HG03460 (cell line): Measurements from ENCODE around the gene ISY1.
"Not testable (repeated sequence)": the region's sequence is repeated elsewhere in the genome, so short reads cannot be mapped to it uniquely, and the experiment has no call there.

ENCODE experiments used
- ATAC-seq: cut with Tn5 transposase; IDR thresholded peaks from one replicate; pipeline ENCODE4 v1.9.1; 2021; ENCODE audit not compliant: unreplicated experiment

The ISY1 gene

GRCh38 chr3:129121016-129121791 lies 39.7 kb downstream of the ISY1 start:
- ATAC-seq: peak; percentile 0

GRCh38 chr3:129120254-129121004 lies 40.4 kb downstream of the ISY1 start:
- ATAC-seq: peak; percentile 68

GRCh38 chr3:129119365-129120100 lies 41.3 kb downstream of the ISY1 start:
- ATAC-seq: no peak

GRCh38 chr3:129118745-129119144 lies 42.1 kb downstream of the ISY1 start:
- ATAC-seq: no peak

GRCh38 chr3:129117134-129117533 lies 43.7 kb downstream of the ISY1 start:
- no peak for ATAC-seq

- no peak for ATAC-seq
Measured at GRCh38 chr3:129116482-129116946, 44.3 kb downstream of the ISY1 start.

GRCh38 chr3:129114455-129114854 lies 46.4 kb downstream of the ISY1 start:
- no peak for ATAC-seq

GRCh38 chr3:129112308-129113052 lies 48.4 kb downstream of the ISY1 start:
- ATAC-seq: no peak

GRCh38 chr3:129111076-129111780 lies 49.6 kb downstream of the ISY1 start:
- ATAC-seq: not testable (repeated sequence)

- no peak for ATAC-seq
Measured at GRCh38 chr3:129107793-129108192, 53.1 kb downstream of the ISY1 start.

- ATAC-seq: no peak
Measured at GRCh38 chr3:129106866-129107565, 53.8 kb downstream of the ISY1 start.

GRCh38 chr3:129106320-129106719 lies 54.5 kb downstream of the ISY1 start:
- no peak for ATAC-seq

- ATAC-seq: no peak
Measured at GRCh38 chr3:129105862-129106261, 55.0 kb downstream of the ISY1 start.

- ATAC-seq: no peak
Measured at GRCh38 chr3:129104498-129105079, 56.3 kb downstream of the ISY1 start.

- no peak for ATAC-seq
Measured at GRCh38 chr3:129104051-129104450, 56.8 kb downstream of the ISY1 start.

- no peak for ATAC-seq
Measured at GRCh38 chr3:129103296-129103695, 57.6 kb downstream of the ISY1 start.

GRCh38 chr3:129101370-129102138 lies 59.3 kb downstream of the ISY1 start:
- no peak for ATAC-seq

GRCh38 chr3:129100274-129100673 lies 60.6 kb downstream of the ISY1 start:
- no peak for ATAC-seq
